Lung (tissue), 12 donors: ENCODE measurements around the gene ATF6. TPM values are rescaled to one million over a fixed set of nuclear protein-coding genes. Genes with fewer than 3 reads are reported as not detected.

Experiments
- ATAC-seq: fragments of 200-7000 bp; cut with Tn5 transposase; one replicate; pipeline ENCODE4 v1.9.1; 2020; ENCODE audit warnings: moderate number of reproducible peaks; ENCODE audit not compliant: insufficient read depth, low FRiP score
- DNase-seq, 3 donors: peaks; one replicate each; pipeline ENCODE4 v3.0.0-alpha.2; 2013 to 2017
- H3K27ac ChIP-seq, 2 donors: one replicate each; pipeline ENCODE4 v1.5.1; 2013; ENCODE audit warnings: mild to moderate bottlenecking in 2 of 2, moderate library complexity in 2 of 2, control low read depth in 1 of 2, inconsistent platforms in 1 of 2, low read depth in 1 of 2, low read length in 1 of 2
- H3K27me3 ChIP-seq, 3 donors: one replicate each; pipeline ENCODE4 v1.5.1; 2013; ENCODE audit warnings: low read length in 2 of 3; ENCODE audit not compliant: control insufficient read depth in 3 of 3, insufficient read depth in 3 of 3
- H3K36me3 ChIP-seq, 4 donors: one replicate each; pipeline ENCODE4 v1.5.1; 2013; ENCODE audit warnings: low read length in 4 of 4, mild to moderate bottlenecking in 1 of 4, moderate library complexity in 1 of 4; ENCODE audit not compliant: control insufficient read depth in 4 of 4, insufficient read depth in 4 of 4
- H3K4me1 ChIP-seq, 5 donors: one replicate each; pipeline ENCODE4 v1.5.1; 2013; ENCODE audit warnings: low read length in 5 of 5, mild to moderate bottlenecking in 2 of 5, moderate library complexity in 1 of 5; ENCODE audit not compliant: control insufficient read depth in 5 of 5, insufficient read depth in 5 of 5
- H3K4me3 ChIP-seq: one replicate; pipeline ENCODE4 v1.5.1; 2013; ENCODE audit warnings: mild to moderate bottlenecking, control low read depth, moderate library complexity
- H3K9ac ChIP-seq, 2 donors: one replicate each; pipeline ENCODE4 v1.5.1; 2013; ENCODE audit warnings: low read length in 2 of 2, control low read depth in 1 of 2; ENCODE audit not compliant: insufficient read depth in 1 of 2
- H3K9me3 ChIP-seq, 4 donors: one replicate each; pipeline ENCODE4 v1.5.1; 2013; ENCODE audit warnings: low read length in 3 of 4, mild to moderate bottlenecking in 1 of 4, moderate library complexity in 1 of 4; ENCODE audit not compliant: control insufficient read depth in 4 of 4, insufficient read depth in 3 of 4
- WGBS, 2 donors: extraction: QIAGEN DNeasy Blood & Tissue Kit; methylation state at CpG; one replicate each; pipeline ENCODE4 v1.1.7; 2013; 5-methylcytosine and 5-hydroxymethylcytosine counted together
- polyA plus RNA-seq, 2 donors: library from polyadenylated mRNA; stranded (reverse); fragments of 200-250 nt; gene quantifications; one replicate each; pipeline ENCODE4 v1.2.1, GENCODE V29; 2013
- total RNA-seq, 2 donors: library from RNA; depleted of rRNA in 1 of 2; stranded (reverse); fragments of >200 nt in 1 of 2; gene quantifications; one replicate each; pipeline ENCODE4 v1.2.1, GENCODE V29; 2014 to 2021
- TF ChIP-seq, protein P1 (sequence below): IDR thresholded peaks from 2 replicates; pipeline ENCODE4 v1.5.1; 2012; ENCODE audit warnings: mild to moderate bottlenecking; ENCODE audit errors: control extremely low read depth, extremely low read depth
- donor health status: control.
- donor health status: control.
- donor health status: Bipolar disorder and iron deficiency.
- donor health status: healthy.
- donor health status: DM: yes; HTN: yes; CAD: no.

The ATF6 gene
- total and polyA plus RNA-seq, 4 donors: 4.3 to 44.8 (median 22.6) TPM

DNA sequence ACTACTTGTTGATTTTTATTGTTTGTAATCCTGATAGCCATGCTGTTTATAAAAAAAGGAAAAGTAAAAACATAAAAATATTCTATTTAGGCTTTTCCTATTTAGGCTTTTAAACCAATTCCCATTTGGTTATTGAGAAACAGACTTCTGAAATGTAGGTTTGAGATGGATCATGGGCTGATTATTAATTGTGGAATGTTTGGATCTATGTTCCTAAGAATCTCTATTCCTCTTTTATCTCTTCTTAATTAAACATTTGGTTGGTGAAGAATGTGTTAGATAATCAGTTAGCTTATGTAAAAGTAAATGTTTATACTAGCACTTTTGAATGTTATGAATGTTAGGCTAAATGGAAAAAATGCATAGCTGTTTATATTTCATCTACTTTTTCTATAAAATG, 97.4 kb downstream of the ATF6 start:
- H3K9ac ChIP-seq: no peak overlapping the region
- TF ChIP-seq, protein P1, sequence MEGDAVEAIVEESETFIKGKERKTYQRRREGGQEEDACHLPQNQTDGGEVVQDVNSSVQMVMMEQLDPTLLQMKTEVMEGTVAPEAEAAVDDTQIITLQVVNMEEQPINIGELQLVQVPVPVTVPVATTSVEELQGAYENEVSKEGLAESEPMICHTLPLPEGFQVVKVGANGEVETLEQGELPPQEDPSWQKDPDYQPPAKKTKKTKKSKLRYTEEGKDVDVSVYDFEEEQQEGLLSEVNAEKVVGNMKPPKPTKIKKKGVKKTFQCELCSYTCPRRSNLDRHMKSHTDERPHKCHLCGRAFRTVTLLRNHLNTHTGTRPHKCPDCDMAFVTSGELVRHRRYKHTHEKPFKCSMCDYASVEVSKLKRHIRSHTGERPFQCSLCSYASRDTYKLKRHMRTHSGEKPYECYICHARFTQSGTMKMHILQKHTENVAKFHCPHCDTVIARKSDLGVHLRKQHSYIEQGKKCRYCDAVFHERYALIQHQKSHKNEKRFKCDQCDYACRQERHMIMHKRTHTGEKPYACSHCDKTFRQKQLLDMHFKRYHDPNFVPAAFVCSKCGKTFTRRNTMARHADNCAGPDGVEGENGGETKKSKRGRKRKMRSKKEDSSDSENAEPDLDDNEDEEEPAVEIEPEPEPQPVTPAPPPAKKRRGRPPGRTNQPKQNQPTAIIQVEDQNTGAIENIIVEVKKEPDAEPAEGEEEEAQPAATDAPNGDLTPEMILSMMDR: no peak
- H3K36me3 ChIP-seq: peaks cover 0 to 8% (median 2%) of the 10 kb centered on the region in 4 donors
- no peak overlapping the region for H3K4me3 ChIP-seq
- no peak for ATAC-seq
- H3K27me3 ChIP-seq: no peaks in the 10 kb centered on the region
- no peak for DNase-seq
- H3K9me3 ChIP-seq: no peaks in the 10 kb centered on the region
- H3K4me1 ChIP-seq: peaks cover 0 to 13% (median 0%) of the 10 kb centered on the region in 5 donors
- no peak overlapping the region for H3K27ac ChIP-seq

DNA sequence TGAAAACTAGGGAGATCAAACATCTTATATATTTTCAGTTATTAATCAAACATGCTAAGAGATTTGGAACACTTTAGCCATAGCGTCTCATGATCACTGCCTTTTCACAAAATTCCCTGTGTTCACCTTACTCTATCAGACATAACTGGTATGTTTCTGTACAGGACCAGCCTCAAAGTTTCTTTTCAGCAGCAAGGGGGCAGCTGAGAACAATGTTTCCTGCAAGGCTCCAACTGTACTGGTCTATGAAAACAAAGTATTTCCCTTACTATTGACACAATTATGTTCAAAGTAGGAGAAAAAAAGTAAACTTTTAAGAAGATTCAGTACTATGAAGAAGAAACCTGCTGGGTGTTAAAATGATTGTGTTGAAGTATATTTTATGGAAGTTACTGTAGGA, 98.5 kb downstream of the ATF6 start:
- Histone ChIP-seq H3K9me3 (no peaks in the 10 kb centered on the region), H3K27me3 (no peaks in the 10 kb centered on the region), H3K9ac (no peak overlapping the region), H3K27ac (no peak overlapping the region), H3K36me3 (peaks cover 0 to 8% (median 2%) of the 10 kb centered on the region in 4 donors), H3K4me1 (peaks cover 0 to 20% (median 0%) of the 10 kb centered on the region in 5 donors), H3K4me3 (no peak overlapping the region)
- WGBS, 2 donors: 83 to 100% methylated on average over 1 of the region's 1 CpG
- ATAC-seq: no peak
- TF ChIP-seq, protein P1: no peak
- peak; percentile 13 to 54 (median 34) for DNase-seq

DNA sequence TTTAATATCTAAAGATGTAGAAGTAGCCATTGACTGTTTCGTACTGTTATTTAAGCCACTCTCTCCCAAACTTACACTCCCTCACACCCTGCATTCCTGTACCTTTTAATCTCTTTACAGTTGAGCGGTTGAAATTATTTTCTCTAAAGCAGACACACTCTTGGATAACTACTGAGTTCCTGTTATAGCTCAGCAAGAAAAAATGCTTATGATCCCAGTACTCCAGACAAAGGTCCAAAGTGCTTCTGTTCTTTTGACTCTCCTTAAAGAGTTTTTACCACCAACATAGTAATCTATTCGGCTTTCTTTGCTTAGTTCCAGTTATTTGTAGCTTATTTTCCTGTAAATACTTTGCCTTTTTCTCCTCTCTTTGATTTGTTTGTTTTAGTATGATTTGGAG, 100.1 kb downstream of the ATF6 start:
- H3K4me1 ChIP-seq: peaks cover 0 to 25% (median 0%) of the 10 kb centered on the region in 5 donors
- no peak for DNase-seq
- 73 to 87% methylated on average over 3 of the region's 3 CpGs for WGBS, 2 donors
- H3K36me3 ChIP-seq: peaks cover 0 to 8% (median 2%) of the 10 kb centered on the region in 4 donors
- TF ChIP-seq, protein P1: no peak
- H3K27ac ChIP-seq: no peak overlapping the region
- H3K9ac ChIP-seq: no peak overlapping the region
- no peak for ATAC-seq
- no peak overlapping the region for H3K4me3 ChIP-seq
- no peaks in the 10 kb centered on the region for H3K9me3 ChIP-seq
- H3K27me3 ChIP-seq: no peaks in the 10 kb centered on the region

DNA sequence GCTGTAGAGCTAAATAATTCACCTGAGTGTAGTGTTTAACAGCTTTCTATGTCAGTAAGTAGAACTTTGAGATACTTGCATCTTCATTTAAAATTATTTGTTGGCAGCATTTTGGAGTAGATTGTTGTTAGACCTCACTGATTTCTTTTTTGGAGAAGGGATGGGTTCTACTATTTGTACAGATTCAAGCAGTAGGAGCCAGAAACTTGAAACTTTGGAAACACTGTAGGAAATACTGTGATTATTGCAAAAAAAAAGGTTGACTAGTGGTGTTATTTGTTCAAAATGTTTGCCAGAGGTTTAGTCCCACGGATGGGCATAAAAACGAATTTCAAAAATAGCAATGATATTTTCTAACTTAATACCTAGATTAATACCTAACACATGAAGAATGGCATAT, 102.7 kb downstream of the ATF6 start:
- H3K9ac ChIP-seq: no peak overlapping the region
- H3K4me1 ChIP-seq: peaks cover 0 to 25% (median 0%) of the 10 kb centered on the region in 5 donors
- no peaks in the 10 kb centered on the region for H3K27me3 ChIP-seq
- H3K9me3 ChIP-seq: no peaks in the 10 kb centered on the region
- no peak overlapping the region for H3K27ac ChIP-seq
- H3K4me3 ChIP-seq: no peak overlapping the region
- ATAC-seq: no peak
- TF ChIP-seq, protein P1: no peak
- H3K36me3 ChIP-seq: peaks cover 0 to 9% (median under 1%) of the 10 kb centered on the region in 4 donors
- 86 to 92% methylated on average over 2 of the region's 2 CpGs for WGBS, 2 donors
- DNase-seq: no peak
